CD14-positive monocyte (primary cell): ENCODE results near the gene LINC01488. TPM values are rescaled to one million over a fixed set of nuclear protein-coding genes. Genes with fewer than 3 reads are reported as not detected.

Experiments
- DNase-seq, 3 donors: peaks; one replicate each; pipeline ENCODE4 v3.0.0-alpha.2; 2011 to 2022
- H2AFZ ChIP-seq: 2 replicates; pipeline ENCODE4 v1.6.0; 2012; ENCODE audit warnings: mild to moderate bottlenecking, low read depth, low read length, inconsistent platforms; ENCODE audit not compliant: insufficient read depth, poor library complexity, severe bottlenecking
- H3K27ac ChIP-seq, 2 donors: 1 replicate in 1 of 2; 2 replicates in 1 of 2; pipeline ENCODE4 v1.5.1; 2012 to 2013; ENCODE audit warnings: low read length in 2 of 2, control low read depth in 1 of 2, inconsistent platforms in 1 of 2, low read depth in 1 of 2, mild to moderate bottlenecking in 1 of 2
- H3K27me3 ChIP-seq, 2 donors: one replicate each; pipeline versions ENCODE4 v1.6.0 to v1.6.1; 2011 to 2013; ENCODE audit warnings: low read length in 2 of 2; ENCODE audit not compliant: control insufficient read depth in 2 of 2, insufficient read depth in 2 of 2
- H3K36me3 ChIP-seq, 2 donors: replicated peaks in 1 of 2; 1 replicate in 1 of 2; 2 replicates in 1 of 2; pipeline versions ENCODE4 v1.5.1 to v1.6.1; 2012 to 2013; ENCODE audit warnings: low read length in 2 of 2, control low read depth in 1 of 2, inconsistent platforms in 1 of 2, mild to moderate bottlenecking in 1 of 2; ENCODE audit not compliant: insufficient read depth in 2 of 2, control insufficient read depth in 1 of 2
- H3K4me1 ChIP-seq, 2 donors: 1 replicate in 1 of 2; 2 replicates in 1 of 2; pipeline versions ENCODE4 v1.5.1 to v1.6.1; 2012 to 2013; ENCODE audit warnings: low read length in 2 of 2, control low read depth in 1 of 2, inconsistent platforms in 1 of 2, mild to moderate bottlenecking in 1 of 2, moderate library complexity in 1 of 2; ENCODE audit not compliant: insufficient read depth in 2 of 2, control insufficient read depth in 1 of 2
- H3K4me2 ChIP-seq: replicated peaks from 2 replicates; pipeline ENCODE3; 2012; ENCODE audit warnings: low read length, moderate library complexity, mild to moderate bottlenecking; ENCODE audit not compliant: poor library complexity, severe bottlenecking; ENCODE audit errors: extremely low read depth
- H3K4me3 ChIP-seq, 3 experiments: fragments of 200-600 bp in 1 of 3; sonication (generic) in 1 of 3; replicated peaks in 1 of 3; 1 replicate in 2 of 3; 2 replicates in 1 of 3; pipeline ENCODE4 v1.5.1; 2011 to 2013; ENCODE audit warnings: low read length in 3 of 3, mild to moderate bottlenecking in 3 of 3, control low read depth in 2 of 3, low read depth in 2 of 3, inconsistent platforms in 1 of 3, moderate library complexity in 1 of 3
- H3K79me2 ChIP-seq: 2 replicates; pipeline ENCODE4 v1.6.0; 2012; ENCODE audit warnings: mild to moderate bottlenecking, control low read depth, inconsistent platforms, low read length, moderate library complexity; ENCODE audit not compliant: insufficient read depth
- H3K9ac ChIP-seq: 2 replicates; pipeline ENCODE4 v1.6.0; 2017; ENCODE audit warnings: low read length, mild to moderate bottlenecking; ENCODE audit not compliant: insufficient read depth, poor library complexity, severe bottlenecking
- H3K9me3 ChIP-seq, 2 donors: replicated peaks in 1 of 2; 1 replicate in 1 of 2; 2 replicates in 1 of 2; pipeline versions ENCODE4 v1.5.1 to v1.6.1; 2012 to 2013; ENCODE audit warnings: low read length in 2 of 2, control low read depth in 1 of 2; ENCODE audit not compliant: control insufficient read depth in 1 of 2, insufficient read depth in 1 of 2
- H4K20me1 ChIP-seq: 2 replicates; pipeline ENCODE4 v1.6.0; 2012; ENCODE audit warnings: mild to moderate bottlenecking, low read length, control low read depth, moderate library complexity; ENCODE audit not compliant: insufficient read depth
- H3K27ac Mint-ChIP-seq, 7 donors: one replicate each; pipeline ENCODE4 v1.8.0; 2020; ENCODE audit warnings: mild to moderate bottlenecking in 7 of 7, mixed read lengths in 7 of 7, moderate library complexity in 6 of 7, inconsistent platforms in 2 of 7
- H3K27me3 Mint-ChIP-seq, 3 donors: one replicate each; pipeline ENCODE4 v1.8.0; 2021 to 2022; ENCODE audit warnings: low read depth in 3 of 3, mild to moderate bottlenecking in 3 of 3, mixed read lengths in 3 of 3, moderate library complexity in 3 of 3, inconsistent platforms in 1 of 3
- H3K36me3 Mint-ChIP-seq, 2 donors: one replicate each; pipeline ENCODE4 v1.8.0; 2020; ENCODE audit warnings: mixed read lengths in 2 of 2, inconsistent platforms in 1 of 2, mild to moderate bottlenecking in 1 of 2
- H3K4me1 Mint-ChIP-seq: one replicate; pipeline ENCODE4 v1.8.0; 2020; ENCODE audit warnings: mild to moderate bottlenecking, mixed read lengths
- H3K4me3 Mint-ChIP-seq, 2 donors: one replicate each; pipeline ENCODE4 v1.8.0; 2020; ENCODE audit warnings: mild to moderate bottlenecking in 2 of 2, mixed read lengths in 2 of 2, moderate library complexity in 1 of 2
- H3K9me3 Mint-ChIP-seq, 7 donors: one replicate each; pipeline ENCODE4 v1.8.0; 2020 to 2022; ENCODE audit warnings: mixed read lengths in 7 of 7, mild to moderate bottlenecking in 6 of 7, moderate library complexity in 6 of 7, inconsistent platforms in 2 of 7
- WGBS: methylation state at CpG from one replicate; pipeline ENCODE4 v1.1.5; 2013; ENCODE audit warnings: missing lambda C conversion rate; ENCODE audit not compliant: insufficient coverage; 5-methylcytosine and 5-hydroxymethylcytosine counted together
- intact Hi-C, 2 donors: fragments of 100-400 bp; cut with micrococcal nuclease; formaldehyde crosslinking; loops; one replicate each; pipeline versions ENCODE4 v1.15.0 to v1.15.1; 2023
- polyA plus RNA-seq, 3 donors: library from polyadenylated mRNA; depleted of rRNA in 1 of 3; unstranded in 2 of 3; stranded (reverse) in 1 of 3; fragments of 300-500 nt in 2 of 3; fragments of >200 nt in 1 of 3; fragmentation: Illumina TruSeq in 2 of 3; gene quantifications; 1 replicate in 2 of 3; 2 replicates in 1 of 3; pipeline ENCODE4 v1.2.3, GENCODE V29; 2012 to 2021
- TF ChIP-seq, protein P1 (sequence below): fragments of 200-600 bp; IDR thresholded peaks from one replicate; pipeline ENCODE4 v1.8.0; 2022; ENCODE audit warnings: antibody characterized with exemption, mild to moderate bottlenecking

LINC01488 gene
- polyA plus RNA-seq, 3 donors, result not detected

DNA sequence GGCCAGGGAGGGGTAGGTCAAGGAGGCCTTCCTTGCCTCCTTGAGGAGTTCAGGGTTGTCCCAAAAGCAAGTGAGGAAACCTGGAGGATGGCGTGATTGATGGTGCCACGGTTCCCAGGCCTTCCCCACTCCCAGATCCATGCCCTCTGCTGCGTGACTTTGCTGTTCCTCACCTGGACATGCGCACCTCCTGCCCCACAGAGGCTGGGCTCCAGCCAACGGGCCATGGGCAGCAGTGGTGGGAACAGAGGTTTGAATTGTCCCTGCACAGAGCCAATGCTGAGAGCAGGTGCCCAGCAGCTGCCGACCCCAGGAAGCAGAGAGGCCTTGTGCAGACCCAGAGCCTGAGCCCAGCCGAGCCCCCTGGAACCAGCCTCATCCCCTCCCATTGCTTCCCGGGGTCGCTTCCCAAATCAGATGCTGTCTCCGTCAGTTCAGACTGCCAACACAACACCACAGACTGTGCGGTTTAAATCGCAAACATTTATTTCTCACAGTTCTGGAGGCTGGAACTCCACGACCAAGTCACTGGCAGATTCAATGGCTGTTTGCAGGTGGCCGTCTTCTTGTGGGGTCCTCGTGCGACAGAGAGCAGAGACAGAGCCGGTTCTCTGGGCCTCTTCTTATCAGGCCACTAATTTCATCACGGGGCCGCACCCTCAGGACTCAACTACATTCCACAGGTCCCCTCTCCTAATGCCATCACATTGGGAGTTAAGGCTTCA is 6.2 kb upstream of the LINC01488 start:
- Mint-ChIP-seq H3K27ac (no peak overlapping the region), H3K36me3 (no peaks in the 10 kb centered on the region), H3K4me3 (no peak overlapping the region), H3K27me3 (peaks cover 7 to 20% (median 13%) of the 10 kb centered on the region in 3 donors), H3K4me1 (no peaks in the 10 kb centered on the region), H3K9me3 (peaks cover 0 to 11% (median 3%) of the 10 kb centered on the region in 7 donors)
- H3K9ac ChIP-seq, result no peak overlapping the region
- H3K79me2 ChIP-seq, result no peaks in the 10 kb centered on the region
- DNase-seq, result no peak
- no peak overlapping the region for H3K27ac ChIP-seq
- H3K4me2 ChIP-seq, result no peak overlapping the region
- 94% methylated on average over 12 of the region's 19 CpGs for WGBS
- H4K20me1 ChIP-seq, result no peaks in the 10 kb centered on the region
- peaks cover 0 to 4% of the 10 kb centered on the region in 2 donors for H3K27me3 ChIP-seq
- H3K4me1 ChIP-seq, result no peaks in the 10 kb centered on the region
- H2AFZ ChIP-seq, result no peak overlapping the region
- H3K4me3 ChIP-seq, result no peak overlapping the region
- H3K9me3 ChIP-seq, result peaks cover 0 to 11% of the 10 kb centered on the region in 2 donors
- H3K36me3 ChIP-seq, result no peaks in the 10 kb centered on the region
- TF ChIP-seq, protein P1, sequence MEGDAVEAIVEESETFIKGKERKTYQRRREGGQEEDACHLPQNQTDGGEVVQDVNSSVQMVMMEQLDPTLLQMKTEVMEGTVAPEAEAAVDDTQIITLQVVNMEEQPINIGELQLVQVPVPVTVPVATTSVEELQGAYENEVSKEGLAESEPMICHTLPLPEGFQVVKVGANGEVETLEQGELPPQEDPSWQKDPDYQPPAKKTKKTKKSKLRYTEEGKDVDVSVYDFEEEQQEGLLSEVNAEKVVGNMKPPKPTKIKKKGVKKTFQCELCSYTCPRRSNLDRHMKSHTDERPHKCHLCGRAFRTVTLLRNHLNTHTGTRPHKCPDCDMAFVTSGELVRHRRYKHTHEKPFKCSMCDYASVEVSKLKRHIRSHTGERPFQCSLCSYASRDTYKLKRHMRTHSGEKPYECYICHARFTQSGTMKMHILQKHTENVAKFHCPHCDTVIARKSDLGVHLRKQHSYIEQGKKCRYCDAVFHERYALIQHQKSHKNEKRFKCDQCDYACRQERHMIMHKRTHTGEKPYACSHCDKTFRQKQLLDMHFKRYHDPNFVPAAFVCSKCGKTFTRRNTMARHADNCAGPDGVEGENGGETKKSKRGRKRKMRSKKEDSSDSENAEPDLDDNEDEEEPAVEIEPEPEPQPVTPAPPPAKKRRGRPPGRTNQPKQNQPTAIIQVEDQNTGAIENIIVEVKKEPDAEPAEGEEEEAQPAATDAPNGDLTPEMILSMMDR, result no peak
- intact Hi-C loops, result no loop called here

DNA sequence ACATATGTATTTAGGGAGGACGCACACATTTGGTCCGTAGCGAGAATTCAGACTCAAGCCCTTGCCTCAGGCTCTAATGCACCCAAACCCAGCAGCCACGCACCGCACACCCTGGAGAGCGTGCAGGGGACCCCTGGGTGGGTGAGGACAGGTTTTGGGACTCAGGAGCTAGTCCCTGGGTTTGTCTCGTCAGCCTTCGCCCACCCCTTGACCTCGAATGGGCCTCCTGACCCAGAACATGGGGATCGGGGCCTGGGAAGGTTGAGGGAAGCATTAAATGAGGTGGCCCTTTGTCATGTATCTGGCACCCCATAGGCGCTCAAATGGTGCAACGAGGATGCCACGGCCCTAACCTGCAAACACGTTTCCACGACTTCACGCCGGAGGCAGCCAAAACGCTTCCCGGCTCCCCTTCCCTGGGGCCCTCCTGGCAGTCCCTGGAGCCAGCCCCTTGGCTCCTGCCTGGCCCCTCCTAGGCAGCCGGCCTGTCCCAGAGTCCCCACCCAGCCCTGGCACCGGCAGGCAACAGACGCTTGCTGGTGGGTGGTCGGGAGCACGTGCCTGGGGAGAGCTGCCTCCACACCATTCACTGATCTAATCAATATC is 5.5 kb upstream of the LINC01488 start:
- Histone ChIP-seq H3K79me2 (no peaks in the 10 kb centered on the region), H4K20me1 (no peaks in the 10 kb centered on the region), H3K36me3 (no peaks in the 10 kb centered on the region), H3K4me2 (no peak overlapping the region), H3K9me3 (peaks cover 0 to 11% of the 10 kb centered on the region in 2 donors), H3K27me3 (peaks cover 0 to 4% of the 10 kb centered on the region in 2 donors), H3K9ac (no peak overlapping the region), H3K4me1 (no peaks in the 10 kb centered on the region), H2AFZ (no peak overlapping the region), H3K27ac (no peak overlapping the region), H3K4me3 (no peak overlapping the region)
- Mint-ChIP-seq H3K27ac (no peak overlapping the region), H3K4me1 (no peaks in the 10 kb centered on the region), H3K4me3 (no peak overlapping the region), H3K36me3 (no peaks in the 10 kb centered on the region), H3K27me3 (peaks cover 7 to 16% (median 15%) of the 10 kb centered on the region in 3 donors), H3K9me3 (peaks cover 0 to 11% (median 3%) of the 10 kb centered on the region in 7 donors)
- intact Hi-C loops, result no loop called here
- TF ChIP-seq, protein P1, result no peak
- 94% methylated on average over 20 of the region's 24 CpGs for WGBS
- no peak for DNase-seq
